ENCODE data around the gene NFATC3. TPM values are rescaled to one million over a fixed set of nuclear protein-coding genes. Genes with fewer than 3 reads are reported as not detected.

NFATC3 gene
- total RNA-seq, 2 donors from 2014 or later = 27.4 to 30.1 TPM

GRCh38 chr16:68242085-68242484 is 156.9 kb downstream of the NFATC3 start:
- Histone ChIP-seq H3K27ac (ENCODE audit: low read depth, low read length) (no peak overlapping the region), H3K4me1 (ENCODE audit: control insufficient read depth, insufficient read depth, low read length) (peaks cover 3% of the 10 kb centered on the region), H3K4me3 (ENCODE audit: low read length) (no peak overlapping the region), H3K9me3 (ENCODE audit: control insufficient read depth, low read length) (no peaks in the 10 kb centered on the region), H3K9ac (ENCODE audit: extremely low read depth, low read length, poor library complexity, severe bottlenecking) (no peak overlapping the region), H3K27me3 (ENCODE audit: control insufficient read depth, insufficient read depth, low read length, poor library complexity, severe bottlenecking) (peaks cover 9% of the 10 kb centered on the region), H3K36me3 (ENCODE audit: control insufficient read depth, insufficient read depth, low read length) (no peaks in the 10 kb centered on the region)
- peaks cover 45% of the 10 kb centered on the region for H3K27me3 Mint-ChIP-seq (ENCODE audit: insufficient read depth)
- H3K27ac Mint-ChIP-seq = no peak overlapping the region
- no peak overlapping the region for H3K4me3 Mint-ChIP-seq
- H3K9me3 Mint-ChIP-seq = peaks cover 13% of the 10 kb centered on the region
- no peak for TF ChIP-seq CTCF (conservative IDR thresholded peaks at IDR 0.05)
- H3K36me3 Mint-ChIP-seq (ENCODE audit: low read depth) = no peaks in the 10 kb centered on the region
- H3K4me1 Mint-ChIP-seq = peaks cover 4% of the 10 kb centered on the region
- no peak for DNase-seq
- 81 to 83% methylated on average over 7 of the region's 7 CpGs for WGBS, 2 experiments (ENCODE audit: insufficient coverage in 1 of 2, insufficient read length in 1 of 2)

- H3K4me3 Mint-ChIP-seq = no peak overlapping the region
- H3K27ac ChIP-seq (ENCODE audit: low read depth, low read length) = no peak overlapping the region
- no peaks in the 10 kb centered on the region for H3K9me3 ChIP-seq (ENCODE audit: control insufficient read depth, low read length)
- no peaks in the 10 kb centered on the region for H3K36me3 Mint-ChIP-seq (ENCODE audit: low read depth)
- peaks cover 4% of the 10 kb centered on the region for H3K4me1 Mint-ChIP-seq
- peaks cover 45% of the 10 kb centered on the region for H3K27me3 Mint-ChIP-seq (ENCODE audit: insufficient read depth)
- H3K9ac ChIP-seq (ENCODE audit: extremely low read depth, low read length, poor library complexity, severe bottlenecking) = no peak overlapping the region
- H3K4me1 ChIP-seq (ENCODE audit: control insufficient read depth, insufficient read depth, low read length) = peaks cover 3% of the 10 kb centered on the region
- no peak for DNase-seq
- TF ChIP-seq CTCF (conservative IDR thresholded peaks at IDR 0.05) = no peak
- H3K36me3 ChIP-seq (ENCODE audit: control insufficient read depth, insufficient read depth, low read length) = no peaks in the 10 kb centered on the region
- no peak overlapping the region for H3K27ac Mint-ChIP-seq
- peaks cover 12% of the 10 kb centered on the region for H3K9me3 Mint-ChIP-seq
- no peak overlapping the region for H3K4me3 ChIP-seq (ENCODE audit: low read length)
- H3K27me3 ChIP-seq (ENCODE audit: control insufficient read depth, insufficient read depth, low read length, poor library complexity, severe bottlenecking) = peaks cover 9% of the 10 kb centered on the region
- 86 to 90% methylated on average over 5 to 8 of the region's 9 CpGs for WGBS, 2 experiments (ENCODE audit: insufficient coverage in 1 of 2, insufficient read length in 1 of 2)
These were observed 158.0 kb downstream of the NFATC3 start for GRCh38 chr16:68242926-68243858.

GRCh38 chr16:68244481-68244902 is 159.3 kb downstream of the NFATC3 start:
- 23 to 25% methylated on average over 8 to 20 of the region's 20 CpGs for WGBS, 2 experiments (ENCODE audit: insufficient coverage in 1 of 2, insufficient read length in 1 of 2)
- no peaks in the 10 kb centered on the region for H3K9me3 ChIP-seq (ENCODE audit: control insufficient read depth, low read length)
- H3K27me3 ChIP-seq (ENCODE audit: control insufficient read depth, insufficient read depth, low read length, poor library complexity, severe bottlenecking) = peaks cover 9% of the 10 kb centered on the region
- no peak for TF ChIP-seq CTCF (conservative IDR thresholded peaks at IDR 0.05)
- no peak overlapping the region for H3K27ac ChIP-seq (ENCODE audit: low read depth, low read length)
- H3K36me3 ChIP-seq (ENCODE audit: control insufficient read depth, insufficient read depth, low read length) = no peaks in the 10 kb centered on the region
- DNase-seq = no peak
- Mint-ChIP-seq H3K4me3 (peak overlapping the region; percentile 77), H3K27ac (no peak overlapping the region), H3K4me1 (peaks cover 4% of the 10 kb centered on the region), H3K27me3 (ENCODE audit: insufficient read depth) (peaks cover 39% of the 10 kb centered on the region), H3K9me3 (peaks cover 3% of the 10 kb centered on the region), H3K36me3 (ENCODE audit: low read depth) (peaks cover 5% of the 10 kb centered on the region)
- H3K9ac ChIP-seq (ENCODE audit: extremely low read depth, low read length, poor library complexity, severe bottlenecking) = no peak overlapping the region
- peak overlapping the region; percentile 96 for H3K4me3 ChIP-seq (ENCODE audit: low read length)
- H3K4me1 ChIP-seq (ENCODE audit: control insufficient read depth, insufficient read depth, low read length) = peaks cover 3% of the 10 kb centered on the region
